Measurements from ENCODE around the gene CPPED1.
"Not testable (repeated sequence)": the region's sequence is repeated elsewhere in the genome, so short reads cannot be mapped to it uniquely, and the experiment has no call there.

Gene CPPED1

DNA sequence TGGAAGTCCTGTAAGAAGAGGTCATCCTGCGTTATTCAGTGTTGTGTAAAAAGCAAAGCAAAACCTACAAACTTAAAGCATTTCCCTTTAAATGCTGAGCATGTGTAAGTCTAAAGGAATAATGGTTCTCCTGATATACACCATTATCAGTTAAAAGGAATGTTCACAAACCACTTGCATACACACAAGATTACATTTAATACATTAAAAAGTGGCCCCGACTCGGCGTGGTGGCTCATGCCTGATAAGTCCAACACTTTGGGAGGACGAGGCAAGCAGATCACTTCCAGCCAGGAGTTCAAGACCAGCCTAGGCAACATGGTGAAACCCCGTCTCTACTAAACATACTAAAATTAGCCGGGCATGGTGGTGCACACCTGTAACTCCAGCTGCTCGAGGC, 30.5 kb downstream of the CPPED1 start:
- no peak for TF ChIP-seq MAX (IDR thresholded peaks at IDR 0.05; ENCODE audit: low read depth, low read length)
- no peak overlapping the region for H3K4me3 ChIP-seq (ENCODE audit: low read depth, low read length)
- DNase-seq (ENCODE audit: low read depth) = no peak

- DNase-seq (ENCODE audit: low read depth) = no peak
- no peak overlapping the region for H3K4me3 ChIP-seq (ENCODE audit: low read depth, low read length)
- TF ChIP-seq POLR2A (IDR thresholded peaks at IDR 0.05; ENCODE audit: extremely low read depth, insufficient read length) (no peak), MYC (IDR thresholded peaks at IDR 0.05; ENCODE audit: low read depth, low read length) (no peak), MAX (IDR thresholded peaks at IDR 0.05; ENCODE audit: low read depth, low read length) (no peak)
- TF ChIP-seq, protein P1, sequence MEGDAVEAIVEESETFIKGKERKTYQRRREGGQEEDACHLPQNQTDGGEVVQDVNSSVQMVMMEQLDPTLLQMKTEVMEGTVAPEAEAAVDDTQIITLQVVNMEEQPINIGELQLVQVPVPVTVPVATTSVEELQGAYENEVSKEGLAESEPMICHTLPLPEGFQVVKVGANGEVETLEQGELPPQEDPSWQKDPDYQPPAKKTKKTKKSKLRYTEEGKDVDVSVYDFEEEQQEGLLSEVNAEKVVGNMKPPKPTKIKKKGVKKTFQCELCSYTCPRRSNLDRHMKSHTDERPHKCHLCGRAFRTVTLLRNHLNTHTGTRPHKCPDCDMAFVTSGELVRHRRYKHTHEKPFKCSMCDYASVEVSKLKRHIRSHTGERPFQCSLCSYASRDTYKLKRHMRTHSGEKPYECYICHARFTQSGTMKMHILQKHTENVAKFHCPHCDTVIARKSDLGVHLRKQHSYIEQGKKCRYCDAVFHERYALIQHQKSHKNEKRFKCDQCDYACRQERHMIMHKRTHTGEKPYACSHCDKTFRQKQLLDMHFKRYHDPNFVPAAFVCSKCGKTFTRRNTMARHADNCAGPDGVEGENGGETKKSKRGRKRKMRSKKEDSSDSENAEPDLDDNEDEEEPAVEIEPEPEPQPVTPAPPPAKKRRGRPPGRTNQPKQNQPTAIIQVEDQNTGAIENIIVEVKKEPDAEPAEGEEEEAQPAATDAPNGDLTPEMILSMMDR (IDR thresholded peaks at IDR 0.05; ENCODE audit: low read depth, low read length) = no peak
These were observed 32.3 kb downstream of the CPPED1 start for GRCh38 chr16:12771341-12771798.

- TF ChIP-seq MYC (IDR thresholded peaks at IDR 0.05; ENCODE audit: low read depth, low read length) (no peak), POLR2A (IDR thresholded peaks at IDR 0.05; ENCODE audit: extremely low read depth, insufficient read length) (no peak)
- H3K4me3 ChIP-seq (ENCODE audit: low read depth, low read length) = no peak overlapping the region
- no peak for DNase-seq (ENCODE audit: low read depth)
These were observed 34.2 kb downstream of the CPPED1 start for GRCh38 chr16:12769525-12769924.

- no peak overlapping the region for H3K4me3 ChIP-seq (ENCODE audit: low read depth, low read length)
- no peak for DNase-seq (ENCODE audit: low read depth)
- no peak for TF ChIP-seq MAX (IDR thresholded peaks at IDR 0.05; ENCODE audit: low read depth, low read length)
- TF ChIP-seq, protein P1 (IDR thresholded peaks at IDR 0.05; ENCODE audit: low read depth, low read length) = no peak
- no peak for TF ChIP-seq MYC (IDR thresholded peaks at IDR 0.05; ENCODE audit: low read depth, low read length)
- TF ChIP-seq POLR2A (IDR thresholded peaks at IDR 0.05; ENCODE audit: extremely low read depth, insufficient read length) = no peak
These were observed 35.8 kb downstream of the CPPED1 start for GRCh38 chr16:12767897-12768296.

DNA sequence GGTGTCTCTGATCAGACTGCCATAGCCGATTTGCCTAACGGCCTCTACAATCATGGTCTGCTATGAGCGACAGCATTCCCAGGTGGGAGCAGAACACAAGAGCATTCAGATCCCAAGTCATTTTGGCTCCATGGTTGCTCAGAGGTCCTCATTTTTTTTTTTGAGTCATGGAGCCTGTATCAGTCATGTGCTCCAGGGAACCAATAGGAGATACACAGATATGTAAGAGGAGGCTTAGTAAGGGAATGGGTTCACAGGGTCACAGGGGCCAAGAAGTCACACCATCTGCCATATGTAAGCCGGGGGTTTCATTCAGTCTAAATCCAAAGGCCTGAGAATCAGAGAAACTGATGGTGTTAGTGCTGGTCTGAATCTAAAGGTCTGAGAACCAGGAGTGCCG, 36.8 kb downstream of the CPPED1 start:
- DNase-seq (ENCODE audit: low read depth) = no peak
- H3K4me3 ChIP-seq (ENCODE audit: low read depth, low read length) = no peak overlapping the region
- no peak for TF ChIP-seq POLR2A (IDR thresholded peaks at IDR 0.05; ENCODE audit: extremely low read depth, insufficient read length)

- not testable (repeated sequence) for H3K4me3 ChIP-seq (ENCODE audit: low read depth, low read length); DNase-seq (ENCODE audit: low read depth)
These were observed 37.5 kb downstream of the CPPED1 start for GRCh38 chr16:12766208-12766607.

GRCh38 chr16:12764813-12765488, 38.7 kb downstream of the CPPED1 start:
- no peak for DNase-seq (ENCODE audit: low read depth)
- H3K4me3 ChIP-seq (ENCODE audit: low read depth, low read length) = no peak overlapping the region
- no peak for TF ChIP-seq MYC (IDR thresholded peaks at IDR 0.05; ENCODE audit: low read depth, low read length)
- TF ChIP-seq POLR2A (IDR thresholded peaks at IDR 0.05; ENCODE audit: extremely low read depth, insufficient read length) = no peak
- TF ChIP-seq, protein P1 (IDR thresholded peaks at IDR 0.05; ENCODE audit: low read depth, low read length) = no peak
- no peak for TF ChIP-seq MAX (IDR thresholded peaks at IDR 0.05; ENCODE audit: low read depth, low read length)

DNA sequence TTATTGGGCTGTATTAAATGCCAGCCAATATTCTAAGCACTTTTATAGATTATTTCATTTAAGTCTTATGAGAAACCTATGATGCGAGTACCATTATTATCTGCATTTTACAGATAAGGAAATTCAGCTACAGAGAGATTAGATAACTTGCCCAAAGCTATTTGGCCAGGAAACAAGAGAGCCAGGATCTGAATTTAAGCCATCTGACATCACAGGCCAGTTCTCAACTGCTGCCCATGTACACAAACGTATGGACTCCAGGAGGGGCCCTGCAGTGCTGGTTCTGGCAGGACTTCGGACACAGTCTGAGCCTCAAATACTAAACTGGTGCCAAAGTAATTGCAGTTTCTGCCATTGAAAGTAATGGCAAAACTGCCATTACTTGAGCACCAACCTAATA, 40.2 kb downstream of the CPPED1 start:
- TF ChIP-seq MYC (IDR thresholded peaks at IDR 0.05; ENCODE audit: low read depth, low read length) = no peak
- TF ChIP-seq MAX (IDR thresholded peaks at IDR 0.05; ENCODE audit: low read depth, low read length) = no peak
- TF ChIP-seq, protein P1 (IDR thresholded peaks at IDR 0.05; ENCODE audit: low read depth, low read length) = no peak
- TF ChIP-seq POLR2A (IDR thresholded peaks at IDR 0.05; ENCODE audit: extremely low read depth, insufficient read length) = no peak
- no peak overlapping the region for H3K4me3 ChIP-seq (ENCODE audit: low read depth, low read length)
- no peak for DNase-seq (ENCODE audit: low read depth)
